Measurements from ENCODE around the gene ILKAP.
A peak's percentile ranks its signal among the peaks of the same experiment; 100 is the strongest.

ILKAP gene

GRCh38 chr2:238235331-238235732 lies 31.8 kb upstream of the ILKAP start:
- peaks cover 37% of the 10 kb centered on the region for H3K27me3 ChIP-seq (ENCODE audit: control insufficient read depth, insufficient read depth, low read length)
- H3K9ac ChIP-seq (ENCODE audit: low read depth, low read length) = no peak overlapping the region
- H3K4me3 ChIP-seq (ENCODE audit: low read length) = no peak overlapping the region
- no peak overlapping the region for H3K4me2 ChIP-seq (ENCODE audit: low read length)
- no peaks in the 10 kb centered on the region for H3K9me3 ChIP-seq (replicated peaks; ENCODE audit: low read length)
- H3K4me1 ChIP-seq (ENCODE audit: control insufficient read depth, insufficient read depth, low read length) = peaks cover 7% of the 10 kb centered on the region
- no peaks in the 10 kb centered on the region for H3K36me3 ChIP-seq (ENCODE audit: insufficient read depth, low read length)

GRCh38 chr2:238233625-238234024 lies 30.1 kb upstream of the ILKAP start:
- no peak overlapping the region for H3K4me2 ChIP-seq (ENCODE audit: low read length)
- H3K9me3 ChIP-seq (replicated peaks; ENCODE audit: low read length) = no peaks in the 10 kb centered on the region
- H3K27me3 ChIP-seq (ENCODE audit: control insufficient read depth, insufficient read depth, low read length) = peaks cover 43% of the 10 kb centered on the region
- H3K4me1 ChIP-seq (ENCODE audit: control insufficient read depth, insufficient read depth, low read length) = no peaks in the 10 kb centered on the region
- H3K9ac ChIP-seq (ENCODE audit: low read depth, low read length) = no peak overlapping the region
- no peak overlapping the region for H3K4me3 ChIP-seq (ENCODE audit: low read length)
- H3K36me3 ChIP-seq (ENCODE audit: insufficient read depth, low read length) = no peaks in the 10 kb centered on the region

GRCh38 chr2:238231809-238232208 lies 28.3 kb upstream of the ILKAP start:
- no peaks in the 10 kb centered on the region for H3K9me3 ChIP-seq (replicated peaks; ENCODE audit: low read length)
- peak overlapping the region; percentile 67 for H3K4me3 ChIP-seq (ENCODE audit: low read length)
- no peaks in the 10 kb centered on the region for H3K36me3 ChIP-seq (ENCODE audit: insufficient read depth, low read length)
- H3K27me3 ChIP-seq (ENCODE audit: control insufficient read depth, insufficient read depth, low read length) = peaks cover 38% of the 10 kb centered on the region
- no peaks in the 10 kb centered on the region for H3K4me1 ChIP-seq (ENCODE audit: control insufficient read depth, insufficient read depth, low read length)
- no peak overlapping the region for H3K9ac ChIP-seq (ENCODE audit: low read depth, low read length)
- H3K4me2 ChIP-seq (ENCODE audit: low read length) = peak overlapping the region; percentile 53

GRCh38 chr2:238231251-238231793 lies 27.8 kb upstream of the ILKAP start:
- peak overlapping the region; percentile 53 for H3K4me2 ChIP-seq (ENCODE audit: low read length)
- no peaks in the 10 kb centered on the region for H3K9me3 ChIP-seq (replicated peaks; ENCODE audit: low read length)
- no peaks in the 10 kb centered on the region for H3K4me1 ChIP-seq (ENCODE audit: control insufficient read depth, insufficient read depth, low read length)
- H3K36me3 ChIP-seq (ENCODE audit: insufficient read depth, low read length) = no peaks in the 10 kb centered on the region
- H3K4me3 ChIP-seq (ENCODE audit: low read length) = peak overlapping the region; percentile 67
- H3K9ac ChIP-seq (ENCODE audit: low read depth, low read length) = no peak overlapping the region
- peaks cover 33% of the 10 kb centered on the region for H3K27me3 ChIP-seq (ENCODE audit: control insufficient read depth, insufficient read depth, low read length)

- Histone ChIP-seq H3K9me3 (replicated peaks; ENCODE audit: low read length) (no peaks in the 10 kb centered on the region), H3K4me1 (ENCODE audit: control insufficient read depth, insufficient read depth, low read length) (no peaks in the 10 kb centered on the region), H3K4me2 (ENCODE audit: low read length) (no peak overlapping the region), H3K36me3 (ENCODE audit: insufficient read depth, low read length) (no peaks in the 10 kb centered on the region), H3K27me3 (ENCODE audit: control insufficient read depth, insufficient read depth, low read length) (peaks cover 27% of the 10 kb centered on the region), H3K4me3 (ENCODE audit: low read length) (no peak overlapping the region), H3K9ac (ENCODE audit: low read depth, low read length) (no peak overlapping the region)
These were observed 27.2 kb upstream of the ILKAP start for GRCh38 chr2:238230699-238231098.

- Histone ChIP-seq H3K4me1 (ENCODE audit: control insufficient read depth, insufficient read depth, low read length) (no peaks in the 10 kb centered on the region), H3K9ac (ENCODE audit: low read depth, low read length) (no peak overlapping the region), H3K4me2 (ENCODE audit: low read length) (no peak overlapping the region), H3K9me3 (replicated peaks; ENCODE audit: low read length) (no peaks in the 10 kb centered on the region), H3K36me3 (ENCODE audit: insufficient read depth, low read length) (no peaks in the 10 kb centered on the region), H3K27me3 (ENCODE audit: control insufficient read depth, insufficient read depth, low read length) (peaks cover 23% of the 10 kb centered on the region), H3K4me3 (ENCODE audit: low read length) (no peak overlapping the region)
These were observed 25.2 kb upstream of the ILKAP start for GRCh38 chr2:238228700-238229099.

GRCh38 chr2:238227587-238228032 lies 24.1 kb upstream of the ILKAP start:
- H3K36me3 ChIP-seq (ENCODE audit: insufficient read depth, low read length) = no peaks in the 10 kb centered on the region
- H3K4me1 ChIP-seq (ENCODE audit: control insufficient read depth, insufficient read depth, low read length) = no peaks in the 10 kb centered on the region
- H3K9me3 ChIP-seq (replicated peaks; ENCODE audit: low read length) = no peaks in the 10 kb centered on the region
- H3K4me2 ChIP-seq (ENCODE audit: low read length) = no peak overlapping the region
- H3K27me3 ChIP-seq (ENCODE audit: control insufficient read depth, insufficient read depth, low read length) = peaks cover 23% of the 10 kb centered on the region
- H3K4me3 ChIP-seq (ENCODE audit: low read length) = no peak overlapping the region
- H3K9ac ChIP-seq (ENCODE audit: low read depth, low read length) = no peak overlapping the region

GRCh38 chr2:238226698-238227586 lies 23.4 kb upstream of the ILKAP start:
- no peak overlapping the region for H3K4me2 ChIP-seq (ENCODE audit: low read length)
- H3K9me3 ChIP-seq (replicated peaks; ENCODE audit: low read length) = no peaks in the 10 kb centered on the region
- peaks cover 18% of the 10 kb centered on the region for H3K27me3 ChIP-seq (ENCODE audit: control insufficient read depth, insufficient read depth, low read length)
- no peaks in the 10 kb centered on the region for H3K36me3 ChIP-seq (ENCODE audit: insufficient read depth, low read length)
- H3K4me3 ChIP-seq (ENCODE audit: low read length) = no peak overlapping the region
- no peak overlapping the region for H3K9ac ChIP-seq (ENCODE audit: low read depth, low read length)
- H3K4me1 ChIP-seq (ENCODE audit: control insufficient read depth, insufficient read depth, low read length) = no peaks in the 10 kb centered on the region

GRCh38 chr2:238225911-238226697 lies 22.6 kb upstream of the ILKAP start:
- Histone ChIP-seq H3K36me3 (ENCODE audit: insufficient read depth, low read length) (no peaks in the 10 kb centered on the region), H3K4me2 (ENCODE audit: low read length) (no peak overlapping the region), H3K9me3 (replicated peaks; ENCODE audit: low read length) (no peaks in the 10 kb centered on the region), H3K27me3 (ENCODE audit: control insufficient read depth, insufficient read depth, low read length) (peaks cover 11% of the 10 kb centered on the region), H3K4me1 (ENCODE audit: control insufficient read depth, insufficient read depth, low read length) (peaks cover 4% of the 10 kb centered on the region), H3K9ac (ENCODE audit: low read depth, low read length) (no peak overlapping the region), H3K4me3 (ENCODE audit: low read length) (no peak overlapping the region)

- H3K4me2 ChIP-seq (ENCODE audit: low read length) = no peak overlapping the region
- H3K27me3 ChIP-seq (ENCODE audit: control insufficient read depth, insufficient read depth, low read length) = peaks cover 8% of the 10 kb centered on the region
- no peaks in the 10 kb centered on the region for H3K36me3 ChIP-seq (ENCODE audit: insufficient read depth, low read length)
- H3K9ac ChIP-seq (ENCODE audit: low read depth, low read length) = no peak overlapping the region
- H3K4me1 ChIP-seq (ENCODE audit: control insufficient read depth, insufficient read depth, low read length) = peaks cover 7% of the 10 kb centered on the region
- no peak overlapping the region for H3K4me3 ChIP-seq (ENCODE audit: low read length)
- no peaks in the 10 kb centered on the region for H3K9me3 ChIP-seq (replicated peaks; ENCODE audit: low read length)
These were observed 21.6 kb upstream of the ILKAP start for GRCh38 chr2:238225121-238225520.

- no peak overlapping the region for H3K4me3 ChIP-seq (ENCODE audit: low read length)
- peaks cover 8% of the 10 kb centered on the region for H3K27me3 ChIP-seq (ENCODE audit: control insufficient read depth, insufficient read depth, low read length)
- peaks cover 7% of the 10 kb centered on the region for H3K4me1 ChIP-seq (ENCODE audit: control insufficient read depth, insufficient read depth, low read length)
- no peaks in the 10 kb centered on the region for H3K9me3 ChIP-seq (replicated peaks; ENCODE audit: low read length)
- H3K4me2 ChIP-seq (ENCODE audit: low read length) = no peak overlapping the region
- no peaks in the 10 kb centered on the region for H3K36me3 ChIP-seq (ENCODE audit: insufficient read depth, low read length)
- H3K9ac ChIP-seq (ENCODE audit: low read depth, low read length) = no peak overlapping the region
These were observed 21.0 kb upstream of the ILKAP start for GRCh38 chr2:238224356-238225035.

Data from skeletal muscle satellite cell (primary cell).